Right hindlimb (tissue), 1 donor: ENCODE results near the gene INPP5F.
"Not testable (repeated sequence)": the region's sequence is repeated elsewhere in the genome, so short reads cannot be mapped to it uniquely, and the experiment has no call there.

ENCODE experiments used
- DNase-seq: peaks from one replicate; pipeline ENCODE4 v3.0.0-alpha.2; 2018

INPP5F gene

GRCh38 chr10:119780879-119781480, 55.1 kb downstream of the INPP5F start:
- no peak for DNase-seq

GRCh38 chr10:119781498-119781897, 55.6 kb downstream of the INPP5F start:
- DNase-seq, result no peak

GRCh38 chr10:119782981-119783664, 57.3 kb downstream of the INPP5F start:
- no peak for DNase-seq

- DNase-seq, result no peak
Measured at GRCh38 chr10:119783665-119784027, 57.8 kb downstream of the INPP5F start.

- no peak for DNase-seq
Measured at GRCh38 chr10:119784340-119785067, 58.7 kb downstream of the INPP5F start.

GRCh38 chr10:119786117-119786769, 60.4 kb downstream of the INPP5F start:
- no peak for DNase-seq

- not testable (repeated sequence) for DNase-seq
Measured at GRCh38 chr10:119795101-119795500, 69.3 kb downstream of the INPP5F start.

GRCh38 chr10:119796039-119796438, 70.2 kb downstream of the INPP5F start:
- no peak for DNase-seq

GRCh38 chr10:119801176-119801575, 75.3 kb downstream of the INPP5F start:
- no peak for DNase-seq

- no peak for DNase-seq
Measured at GRCh38 chr10:119801998-119802538, 76.2 kb downstream of the INPP5F start.

- DNase-seq, result no peak
Measured at GRCh38 chr10:119803264-119803663, 77.4 kb downstream of the INPP5F start.

GRCh38 chr10:119805702-119806230, 79.9 kb downstream of the INPP5F start:
- no peak for DNase-seq

- DNase-seq, result no peak
Measured at GRCh38 chr10:119806334-119807130, 80.7 kb downstream of the INPP5F start.

GRCh38 chr10:119807960-119808697, 82.3 kb downstream of the INPP5F start:
- no peak for DNase-seq

GRCh38 chr10:119811122-119811521, 85.3 kb downstream of the INPP5F start:
- DNase-seq, result no peak

GRCh38 chr10:119812684-119813083, 86.8 kb downstream of the INPP5F start:
- DNase-seq, result no peak

GRCh38 chr10:119815671-119816070, 89.8 kb downstream of the INPP5F start:
- no peak for DNase-seq

- peak; percentile 91 for DNase-seq
Measured at GRCh38 chr10:119817991-119818888, 92.4 kb downstream of the INPP5F start.

GRCh38 chr10:119818889-119819270, 93.0 kb downstream of the INPP5F start:
- peak; percentile 34 for DNase-seq

GRCh38 chr10:119821182-119821581, 95.3 kb downstream of the INPP5F start:
- no peak for DNase-seq
